GM21576 (cell line): ENCODE results near the gene BIRC7.
A peak's percentile ranks its signal among the peaks of the same experiment; 100 is the strongest.
"Not testable (repeated sequence)": the region's sequence is repeated elsewhere in the genome, so short reads cannot be mapped to it uniquely, and the experiment has no call there.

ENCODE experiments used
- ATAC-seq: cut with Tn5 transposase; IDR thresholded peaks from one replicate; pipeline ENCODE4 v1.9.1; 2021; ENCODE audit warnings: mild to moderate bottlenecking, moderate library complexity; ENCODE audit not compliant: unreplicated experiment

BIRC7 gene

DNA sequence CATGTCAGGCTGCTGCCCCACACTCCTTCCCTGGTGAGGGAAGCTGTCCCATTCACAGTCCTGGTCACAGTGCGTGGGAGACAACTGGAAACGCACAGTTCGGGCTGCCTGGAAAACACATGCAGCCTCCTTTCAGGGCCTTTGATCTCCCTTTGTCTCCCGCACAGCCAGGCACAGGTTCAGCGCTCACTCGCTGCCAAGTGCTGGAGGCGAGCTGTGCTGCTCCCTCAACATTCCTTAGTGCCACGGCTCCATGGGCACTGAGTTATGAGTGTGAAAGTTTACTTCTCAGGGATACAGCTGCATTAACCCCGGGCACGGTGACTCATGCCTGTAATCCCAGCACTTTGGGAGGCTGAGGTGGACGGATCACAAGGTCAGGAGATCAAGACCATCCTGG, 28.8 kb upstream of the BIRC7 start:
- no peak for ATAC-seq

DNA sequence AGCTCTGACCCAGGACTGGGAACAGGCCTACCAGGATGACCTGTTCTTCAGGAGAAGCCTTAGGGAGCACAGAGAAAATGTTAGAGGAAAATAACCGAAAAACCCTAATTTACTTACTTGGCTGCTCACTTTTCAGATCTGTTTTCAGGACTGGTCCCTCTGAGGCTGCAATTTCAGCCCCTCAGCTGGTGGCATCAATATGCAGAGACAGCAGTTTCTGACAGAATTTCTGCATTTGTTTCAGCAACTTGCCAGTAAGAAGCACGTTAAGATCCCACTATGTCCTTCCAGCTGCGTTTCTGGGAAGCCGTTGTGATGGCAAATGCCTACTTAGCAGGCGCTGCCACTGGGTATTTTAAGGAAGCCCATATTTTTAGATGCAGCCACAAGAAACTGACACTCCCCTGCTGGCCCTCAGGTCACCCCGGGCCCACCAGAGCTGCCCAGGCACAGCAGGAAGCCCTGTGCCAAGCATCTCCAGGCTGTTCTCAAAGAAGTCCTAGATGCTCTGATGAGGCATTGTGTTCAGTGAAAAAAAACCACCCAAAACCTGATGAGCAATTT, 27.3 kb upstream of the BIRC7 start:
- ATAC-seq = no peak

DNA sequence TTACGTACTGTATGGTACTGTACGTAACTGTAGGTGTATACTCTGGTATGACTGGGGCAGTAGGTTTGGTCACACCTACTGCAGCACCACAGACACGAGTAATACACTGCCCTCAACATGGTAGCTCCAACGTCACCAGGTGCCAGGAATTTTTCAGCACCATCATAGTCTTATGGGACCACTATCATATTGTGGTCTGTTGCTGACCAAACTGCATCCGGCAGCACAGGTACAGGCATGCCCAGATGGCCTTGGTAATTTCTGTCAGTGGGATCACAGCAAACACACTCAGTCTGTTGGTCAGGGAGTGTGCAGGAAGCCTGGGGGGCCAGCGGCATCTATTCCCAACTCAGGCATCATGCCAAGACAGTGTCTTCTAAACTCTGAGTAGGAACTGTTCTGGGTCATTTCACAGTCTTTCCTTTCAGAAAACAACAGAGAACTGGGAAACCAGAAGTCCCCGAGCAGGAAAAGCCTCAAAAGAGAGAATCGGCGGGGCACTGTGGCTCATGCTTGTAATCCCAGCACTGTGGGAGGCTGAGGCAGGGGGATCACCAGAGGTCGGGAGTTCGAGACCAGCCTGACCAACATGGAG, 25.6 kb upstream of the BIRC7 start:
- ATAC-seq = no peak

- ATAC-seq = no peak
These were observed 23.3 kb upstream of the BIRC7 start for GRCh38 chr20:63212393-63212730.

- ATAC-seq = no peak
These were observed 22.9 kb upstream of the BIRC7 start for GRCh38 chr20:63212792-63213191.

- no peak for ATAC-seq
These were observed 21.2 kb upstream of the BIRC7 start for GRCh38 chr20:63214514-63214913.

DNA sequence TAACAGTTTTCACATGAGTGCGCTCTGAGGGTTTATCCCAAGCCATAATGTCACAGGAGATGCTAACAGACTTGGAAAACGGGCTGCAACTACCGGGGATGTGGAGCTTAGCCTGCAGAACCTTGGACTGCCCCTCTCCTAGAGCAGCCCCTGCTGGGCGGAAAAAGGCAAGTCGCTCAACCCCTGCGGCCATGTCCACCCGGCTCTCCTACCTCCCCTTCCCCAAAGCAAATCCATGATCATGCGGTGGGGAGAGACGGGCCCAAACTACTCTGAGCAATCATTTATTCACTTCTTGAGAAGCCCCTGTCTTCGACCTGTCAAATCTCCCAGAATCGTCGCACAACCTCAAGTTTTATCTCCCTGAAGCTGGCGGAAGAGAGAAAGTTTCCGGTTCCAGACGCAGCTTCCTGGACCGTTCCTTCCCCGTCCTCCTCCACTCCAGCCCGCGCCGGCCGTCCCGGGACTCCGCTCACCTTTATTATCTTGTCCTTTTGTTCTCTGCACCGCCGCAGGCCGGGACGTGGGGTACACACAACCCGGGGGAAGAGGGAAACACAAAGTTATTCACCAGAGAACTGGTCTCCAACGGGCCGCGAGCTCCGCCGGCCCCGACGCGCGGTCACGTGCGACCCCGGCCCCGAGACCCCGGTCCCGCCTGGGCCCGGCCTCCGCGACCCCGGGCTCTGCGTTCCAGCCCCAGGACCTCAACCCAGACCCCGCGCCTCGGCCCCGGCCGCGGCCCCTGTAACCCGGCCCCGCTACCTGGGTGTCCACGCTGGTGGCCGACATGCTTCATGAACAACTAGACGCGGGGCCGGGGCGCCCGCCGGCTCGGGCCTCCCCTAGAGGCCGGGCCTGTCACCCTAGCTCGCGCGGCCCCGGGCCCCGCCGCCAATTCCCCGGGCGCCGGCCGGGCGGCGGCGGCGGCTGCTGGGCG, 20.3 kb upstream of the BIRC7 start:
- peak; percentile 27 for ATAC-seq

- ATAC-seq = peak; percentile 86
These were observed 19.5 kb upstream of the BIRC7 start, which contains the start of gene YTHDF1 for GRCh38 chr20:63216041-63216848. YTHDF1 (minus strand) TSS chr20:63216131; CDS start chr20:63215892, 239 bp downstream.

- no peak for ATAC-seq
These were observed 18.7 kb upstream of the BIRC7 start for GRCh38 chr20:63216849-63217471.

- ATAC-seq = no peak
These were observed 18.0 kb upstream of the BIRC7 start for GRCh38 chr20:63217706-63218105.

- no peak for ATAC-seq
These were observed 16.8 kb upstream of the BIRC7 start for GRCh38 chr20:63218701-63219446.

- no peak for ATAC-seq
These were observed 16.3 kb upstream of the BIRC7 start for GRCh38 chr20:63219447-63219821.

- ATAC-seq = no peak
These were observed 15.7 kb upstream of the BIRC7 start for GRCh38 chr20:63219866-63220521.

GRCh38 chr20:63220696-63221399, 14.9 kb upstream of the BIRC7 start:
- no peak for ATAC-seq

DNA sequence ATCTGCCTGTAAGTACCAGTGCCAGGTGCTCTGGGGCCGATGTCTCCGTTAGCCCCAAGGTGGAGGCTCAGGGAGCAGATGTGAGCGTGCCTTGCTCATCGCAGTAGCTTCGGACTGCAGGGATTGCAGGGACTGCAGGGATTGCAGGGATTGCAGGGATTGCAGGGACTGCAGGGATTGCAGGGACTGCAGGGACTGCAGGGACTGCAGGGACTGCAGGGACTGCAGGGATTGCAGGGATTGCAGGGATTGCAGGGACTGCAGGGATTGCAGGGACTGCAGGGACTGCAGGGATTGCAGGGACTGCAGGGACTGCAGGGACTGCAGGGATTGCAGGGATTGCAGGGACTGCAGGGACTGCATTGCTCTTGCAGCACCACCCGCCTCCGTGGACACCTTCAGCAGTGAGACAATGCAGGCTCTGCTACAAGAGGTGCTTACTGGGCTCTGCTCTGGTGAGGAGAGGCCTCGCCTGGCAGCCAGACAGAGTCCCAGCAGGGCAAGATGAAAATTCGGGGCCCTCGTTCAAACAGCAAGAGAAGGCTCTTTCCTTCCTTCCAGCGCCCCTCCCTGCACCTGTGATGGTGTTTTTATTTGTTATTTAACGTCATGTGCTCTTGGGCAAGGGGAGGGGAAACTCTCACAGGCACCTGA, 14.2 kb upstream of the BIRC7 start:
- not testable (repeated sequence) for ATAC-seq

- no peak for ATAC-seq
These were observed 13.2 kb upstream of the BIRC7 start for GRCh38 chr20:63222541-63222940.

- ATAC-seq = no peak
These were observed 12.4 kb upstream of the BIRC7 start for GRCh38 chr20:63223121-63223825.

DNA sequence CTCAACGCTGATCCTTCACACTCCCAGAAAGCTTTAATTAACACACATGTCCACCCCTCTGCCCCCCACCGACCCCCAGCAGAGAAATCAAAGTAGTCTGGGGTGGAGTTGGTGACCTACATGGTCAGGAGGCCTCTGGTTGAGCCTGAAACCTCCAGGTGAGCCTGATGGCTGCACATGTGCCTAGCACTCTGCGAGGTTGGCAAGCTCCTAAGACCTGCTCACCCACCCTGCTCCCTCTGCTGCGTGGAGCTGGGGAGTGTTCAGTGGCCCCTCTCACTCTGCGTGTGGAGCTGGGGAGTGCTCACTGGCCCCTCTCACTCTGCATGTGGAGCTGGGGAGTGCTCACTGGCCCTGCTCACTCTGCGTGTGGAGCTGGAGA, 11.9 kb upstream of the BIRC7 start:
- ATAC-seq = no peak
